ENCODE results near the gene FILIP1L.

Gene FILIP1L

DNA sequence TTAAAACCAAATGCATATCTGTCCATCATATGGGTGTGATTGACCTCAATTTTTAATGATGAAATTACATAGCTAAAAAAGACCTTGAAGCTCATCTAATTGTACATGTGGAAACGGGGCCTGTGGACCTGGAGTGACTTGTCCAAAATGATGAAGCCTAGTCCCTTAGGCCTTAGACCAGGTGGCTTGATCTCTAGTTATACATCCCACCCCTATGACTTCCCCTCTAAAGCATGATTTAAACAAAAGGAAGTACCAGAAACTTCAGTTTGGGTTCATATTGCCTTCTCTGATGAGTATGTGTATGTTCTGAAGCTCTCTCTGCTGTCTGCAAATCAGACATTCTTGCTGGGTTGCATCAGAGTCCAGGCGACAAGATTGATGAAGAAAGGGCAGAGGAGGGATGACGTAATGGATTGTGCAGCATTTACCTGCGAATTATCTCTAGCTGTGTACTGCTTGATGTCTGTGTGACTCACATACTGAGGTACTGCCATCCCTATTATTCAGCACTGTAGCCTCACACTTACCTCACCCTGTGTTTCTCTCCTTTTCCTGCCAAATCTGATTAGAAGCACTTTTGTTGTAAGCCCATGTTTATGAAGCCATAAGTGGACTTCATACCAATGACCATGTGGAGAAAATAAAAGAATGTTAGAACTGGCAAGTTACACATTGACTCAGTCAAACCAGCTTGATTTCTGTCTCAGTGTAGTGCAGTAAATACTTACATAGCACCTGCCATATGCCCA, 111.5 kb downstream of the FILIP1L start:
- TF ChIP-seq NFIC (IDR thresholded peaks at IDR 0.05) = peak; percentile 61
- TF ChIP-seq, protein P1, sequence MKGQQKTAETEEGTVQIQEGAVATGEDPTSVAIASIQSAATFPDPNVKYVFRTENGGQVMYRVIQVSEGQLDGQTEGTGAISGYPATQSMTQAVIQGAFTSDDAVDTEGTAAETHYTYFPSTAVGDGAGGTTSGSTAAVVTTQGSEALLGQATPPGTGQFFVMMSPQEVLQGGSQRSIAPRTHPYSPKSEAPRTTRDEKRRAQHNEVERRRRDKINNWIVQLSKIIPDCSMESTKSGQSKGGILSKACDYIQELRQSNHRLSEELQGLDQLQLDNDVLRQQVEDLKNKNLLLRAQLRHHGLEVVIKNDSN (IDR thresholded peaks at IDR 0.05) = no peak
- TF ChIP-seq RAD21 (IDR thresholded peaks at IDR 0.05; ENCODE audit: low read depth) = no peak
- no peak for TF ChIP-seq YY1 (IDR thresholded peaks at IDR 0.05; ENCODE audit: low read depth)
- peak; percentile 66; the same call in 1 of the 2 replicates for TF ChIP-seq EP300 (IDR thresholded peaks at IDR 0.05; ENCODE audit: borderline replicate concordance)
- no peak for TF ChIP-seq FOXM1 (IDR thresholded peaks at IDR 0.05; ENCODE audit: borderline replicate concordance, low read depth)
- TF ChIP-seq, protein P2, sequence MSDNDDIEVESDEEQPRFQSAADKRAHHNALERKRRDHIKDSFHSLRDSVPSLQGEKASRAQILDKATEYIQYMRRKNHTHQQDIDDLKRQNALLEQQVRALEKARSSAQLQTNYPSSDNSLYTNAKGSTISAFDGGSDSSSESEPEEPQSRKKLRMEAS (IDR thresholded peaks at IDR 0.05) = peak; percentile 32; the same call in 1 of the 2 replicates
- TF ChIP-seq TCF12 (IDR thresholded peaks at IDR 0.05; ENCODE audit: low read depth) = peak; percentile 55
- TF ChIP-seq TEAD4 (IDR thresholded peaks at IDR 0.05) = peak; percentile 80
- peak; percentile 84 for TF ChIP-seq CEBPB (IDR thresholded peaks at IDR 0.05)
- no peak for TF ChIP-seq ZBTB7A (IDR thresholded peaks at IDR 0.05; ENCODE audit: low read depth)

DNA sequence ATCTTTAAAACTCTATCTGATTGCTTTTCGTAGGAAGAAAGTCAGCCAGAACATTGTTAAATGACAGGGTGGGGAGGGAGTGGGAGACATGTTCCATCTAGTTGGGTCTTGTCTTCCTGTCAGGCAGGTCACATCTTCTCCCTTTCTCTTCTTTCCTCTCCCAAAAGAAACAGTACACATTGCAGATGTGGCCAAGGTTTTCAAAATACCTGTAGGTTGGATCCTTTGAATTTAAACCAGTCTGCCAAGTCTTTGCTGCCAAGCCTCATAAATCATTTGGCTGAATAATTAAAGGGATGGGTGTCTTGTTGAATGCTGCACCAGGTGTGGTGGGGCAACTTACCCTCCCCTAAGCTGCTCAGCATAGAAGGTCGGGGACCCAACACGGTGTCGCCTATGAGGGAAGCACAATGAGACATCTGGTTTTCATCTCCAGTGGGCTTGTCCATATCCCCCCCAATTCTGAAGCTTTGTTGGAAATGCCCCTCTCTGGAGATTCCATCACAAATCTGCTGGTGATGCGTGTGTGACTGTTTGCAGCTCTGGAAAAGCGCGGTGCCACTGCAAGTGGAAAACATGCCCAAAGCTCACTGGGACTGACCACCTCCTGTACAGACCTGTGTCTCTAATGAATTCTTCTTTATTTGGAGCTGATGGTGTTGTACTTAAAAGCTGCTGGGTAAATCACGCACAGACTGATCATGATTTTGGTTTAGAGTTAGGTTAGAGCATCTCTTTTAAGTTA, 112.6 kb downstream of the FILIP1L start:
- peak; percentile 71 for TF ChIP-seq TCF12 (IDR thresholded peaks at IDR 0.05; ENCODE audit: low read depth)
- 0 out of 2 replicates have a peak, but pooled peaks have one; percentile 10 for TF ChIP-seq TEAD4 (IDR thresholded peaks at IDR 0.05)
- TF ChIP-seq ZBTB7A (IDR thresholded peaks at IDR 0.05; ENCODE audit: low read depth) = no peak
- no peak for TF ChIP-seq CEBPB (IDR thresholded peaks at IDR 0.05)
- TF ChIP-seq NFIC (IDR thresholded peaks at IDR 0.05) = peak; percentile 78
- no peak for TF ChIP-seq TAF1 (IDR thresholded peaks at IDR 0.05; ENCODE audit: low read depth)
- TF ChIP-seq, protein P1 (IDR thresholded peaks at IDR 0.05) = no peak
- TF ChIP-seq EP300 (IDR thresholded peaks at IDR 0.05; ENCODE audit: borderline replicate concordance) = no peak
- TF ChIP-seq YY1 (IDR thresholded peaks at IDR 0.05; ENCODE audit: low read depth) = no peak

DNA sequence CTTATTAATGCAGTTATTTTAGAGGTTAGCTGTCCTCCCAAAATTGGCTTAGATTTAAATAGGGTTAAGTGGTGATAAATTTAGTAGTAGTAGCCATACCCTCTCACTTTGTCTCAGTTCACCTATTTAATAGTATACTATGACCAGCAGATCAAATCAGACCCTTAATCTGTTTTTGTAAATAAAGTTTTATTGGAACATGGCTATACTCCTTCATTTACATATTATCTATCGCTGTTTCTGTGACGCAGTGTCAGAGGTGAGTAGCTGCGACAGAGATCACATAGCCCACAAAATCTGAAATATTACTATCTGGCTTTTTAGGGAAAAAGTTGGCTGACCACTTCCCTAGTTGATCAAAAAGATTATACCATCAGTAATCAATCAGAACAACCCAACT, 113.2 kb downstream of the FILIP1L start:
- TF ChIP-seq ZBTB7A (IDR thresholded peaks at IDR 0.05; ENCODE audit: low read depth) = no peak
- no peak for TF ChIP-seq TEAD4 (IDR thresholded peaks at IDR 0.05)
- TF ChIP-seq EP300 (IDR thresholded peaks at IDR 0.05; ENCODE audit: borderline replicate concordance) = no peak
- TF ChIP-seq, protein P2 (IDR thresholded peaks at IDR 0.05) = no peak
- TF ChIP-seq, protein P3, sequence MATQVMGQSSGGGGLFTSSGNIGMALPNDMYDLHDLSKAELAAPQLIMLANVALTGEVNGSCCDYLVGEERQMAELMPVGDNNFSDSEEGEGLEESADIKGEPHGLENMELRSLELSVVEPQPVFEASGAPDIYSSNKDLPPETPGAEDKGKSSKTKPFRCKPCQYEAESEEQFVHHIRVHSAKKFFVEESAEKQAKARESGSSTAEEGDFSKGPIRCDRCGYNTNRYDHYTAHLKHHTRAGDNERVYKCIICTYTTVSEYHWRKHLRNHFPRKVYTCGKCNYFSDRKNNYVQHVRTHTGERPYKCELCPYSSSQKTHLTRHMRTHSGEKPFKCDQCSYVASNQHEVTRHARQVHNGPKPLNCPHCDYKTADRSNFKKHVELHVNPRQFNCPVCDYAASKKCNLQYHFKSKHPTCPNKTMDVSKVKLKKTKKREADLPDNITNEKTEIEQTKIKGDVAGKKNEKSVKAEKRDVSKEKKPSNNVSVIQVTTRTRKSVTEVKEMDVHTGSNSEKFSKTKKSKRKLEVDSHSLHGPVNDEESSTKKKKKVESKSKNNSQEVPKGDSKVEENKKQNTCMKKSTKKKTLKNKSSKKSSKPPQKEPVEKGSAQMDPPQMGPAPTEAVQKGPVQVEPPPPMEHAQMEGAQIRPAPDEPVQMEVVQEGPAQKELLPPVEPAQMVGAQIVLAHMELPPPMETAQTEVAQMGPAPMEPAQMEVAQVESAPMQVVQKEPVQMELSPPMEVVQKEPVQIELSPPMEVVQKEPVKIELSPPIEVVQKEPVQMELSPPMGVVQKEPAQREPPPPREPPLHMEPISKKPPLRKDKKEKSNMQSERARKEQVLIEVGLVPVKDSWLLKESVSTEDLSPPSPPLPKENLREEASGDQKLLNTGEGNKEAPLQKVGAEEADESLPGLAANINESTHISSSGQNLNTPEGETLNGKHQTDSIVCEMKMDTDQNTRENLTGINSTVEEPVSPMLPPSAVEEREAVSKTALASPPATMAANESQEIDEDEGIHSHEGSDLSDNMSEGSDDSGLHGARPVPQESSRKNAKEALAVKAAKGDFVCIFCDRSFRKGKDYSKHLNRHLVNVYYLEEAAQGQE (IDR thresholded peaks at IDR 0.05; ENCODE audit: low read depth) = no peak
- TF ChIP-seq TAF1 (IDR thresholded peaks at IDR 0.05; ENCODE audit: low read depth) = no peak
- no peak for TF ChIP-seq EGR1 (IDR thresholded peaks at IDR 0.05)
- TF ChIP-seq FOXM1 (IDR thresholded peaks at IDR 0.05; ENCODE audit: borderline replicate concordance, low read depth) = no peak
- TF ChIP-seq, protein P1 (IDR thresholded peaks at IDR 0.05) = no peak
- TF ChIP-seq YY1 (IDR thresholded peaks at IDR 0.05; ENCODE audit: low read depth) = no peak
- TF ChIP-seq RAD21 (IDR thresholded peaks at IDR 0.05; ENCODE audit: low read depth) = no peak
- TF ChIP-seq TCF12 (IDR thresholded peaks at IDR 0.05; ENCODE audit: low read depth) = no peak
- TF ChIP-seq CREB1 (IDR thresholded peaks at IDR 0.05; ENCODE audit: low read depth) = no peak
- no peak for TF ChIP-seq NFIC (IDR thresholded peaks at IDR 0.05)
- no peak for TF ChIP-seq CEBPB (IDR thresholded peaks at IDR 0.05)

DNA sequence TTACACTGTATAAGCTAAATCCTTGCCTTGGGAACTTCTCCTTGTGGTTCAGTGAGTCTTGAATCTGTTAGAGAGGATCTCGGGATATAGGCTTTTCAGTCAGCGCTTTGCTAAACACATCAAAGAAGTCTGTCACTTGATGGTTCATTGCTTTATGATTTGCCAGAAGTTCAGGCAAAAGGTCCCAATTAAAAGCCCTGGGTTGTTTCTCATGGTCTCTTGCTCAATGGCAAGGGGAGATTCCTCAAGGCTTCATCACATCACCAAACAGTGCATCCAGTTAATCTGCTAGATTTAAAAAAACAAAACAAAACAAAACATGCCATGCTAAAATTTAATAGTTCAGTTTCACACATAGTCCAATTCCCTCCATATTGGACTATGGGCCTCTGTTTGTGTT, 114.8 kb downstream of the FILIP1L start:
- TF ChIP-seq EP300 (IDR thresholded peaks at IDR 0.05; ENCODE audit: borderline replicate concordance) = no peak
- TF ChIP-seq TAF1 (IDR thresholded peaks at IDR 0.05; ENCODE audit: low read depth) = no peak
- TF ChIP-seq EGR1 (IDR thresholded peaks at IDR 0.05) = no peak
- no peak for TF ChIP-seq RAD21 (IDR thresholded peaks at IDR 0.05; ENCODE audit: low read depth)
- TF ChIP-seq ZBTB7A (IDR thresholded peaks at IDR 0.05; ENCODE audit: low read depth) = no peak
- no peak for TF ChIP-seq YY1 (IDR thresholded peaks at IDR 0.05; ENCODE audit: low read depth)
- TF ChIP-seq FOXM1 (IDR thresholded peaks at IDR 0.05; ENCODE audit: borderline replicate concordance, low read depth) = no peak
- TF ChIP-seq TCF12 (IDR thresholded peaks at IDR 0.05; ENCODE audit: low read depth) = no peak
- TF ChIP-seq, protein P3 (IDR thresholded peaks at IDR 0.05; ENCODE audit: low read depth) = no peak
- TF ChIP-seq CREB1 (IDR thresholded peaks at IDR 0.05; ENCODE audit: low read depth) = no peak
- TF ChIP-seq, protein P1 (IDR thresholded peaks at IDR 0.05) = no peak
- no peak for TF ChIP-seq NFIC (IDR thresholded peaks at IDR 0.05)
- TF ChIP-seq, protein P2 (IDR thresholded peaks at IDR 0.05) = no peak
- no peak for TF ChIP-seq CEBPB (IDR thresholded peaks at IDR 0.05)
- TF ChIP-seq TEAD4 (IDR thresholded peaks at IDR 0.05) = no peak
